ENCODE data around the gene CCN5.

- TF ChIP-seq RAD51 (IDR thresholded peaks at IDR 0.05; ENCODE audit: borderline replicate concordance) (no peak), EP300 (IDR thresholded peaks at IDR 0.05; ENCODE audit: low read depth in 2 of 2, low read length in 2 of 2) (no peak), EP300 (CRISPR knock-in tag; IDR thresholded peaks at IDR 0.05; ENCODE audit: borderline replicate concordance) (no peak), ZNF83 (CRISPR knock-in tag; IDR thresholded peaks at IDR 0.05; ENCODE audit: borderline replicate concordance) (no peak), ZBTB33 (CRISPR knock-in tag; IDR thresholded peaks at IDR 0.05) (no peak), GTF2F1 (IDR thresholded peaks at IDR 0.05; ENCODE audit: low read length) (no peak), MXD1 (CRISPR knock-in tag; IDR thresholded peaks at IDR 0.05) (no peak), CTCF (CRISPR knock-in tag; IDR thresholded peaks at IDR 0.05) (no peak), POLR2A (IDR thresholded peaks at IDR 0.05; ENCODE audit: insufficient read depth in 1 of 2, low read depth in 2 of 2, low read length in 2 of 2) (no peak), STAG1 (CRISPR knock-in tag; IDR thresholded peaks at IDR 0.05) (no peak), ZNF207 (IDR thresholded peaks at IDR 0.05; ENCODE audit: borderline replicate concordance) (no peak), DPF2 (CRISPR knock-in tag; IDR thresholded peaks at IDR 0.05; ENCODE audit: borderline replicate concordance, low read depth) (no peak), DMAP1 (CRISPR knock-in tag; IDR thresholded peaks at IDR 0.05) (no peak), SP1 (IDR thresholded peaks at IDR 0.05) (no peak), SP1 (CRISPR knock-in tag; IDR thresholded peaks at IDR 0.05) (no peak), EHMT2 (IDR thresholded peaks at IDR 0.05; ENCODE audit: borderline replicate concordance, low read depth, low read length) (no peak)
Measured at GRCh38 chr20:44709380-44709779, 5.8 kb upstream of the CCN5 start.
